Retinal pigment epithelial cell (primary cell): ENCODE measurements around the gene WWOX.

ENCODE experiments used
- DNase-seq: peaks from one replicate; pipeline ENCODE4 v3.0.0-alpha.2; 2010; ENCODE audit warnings: low read depth
- H3K4me3 ChIP-seq: 2 replicates; pipeline ENCODE4 v1.5.1; 2011; ENCODE audit warnings: mild to moderate bottlenecking, low read length, control low read depth, moderate library complexity
- CTCF ChIP-seq: conservative IDR thresholded peaks from 2 replicates; pipeline ENCODE4 v1.5.1; 2011; ENCODE audit warnings: low read depth, low read length, control low read depth, inconsistent platforms

The WWOX gene

GRCh38 chr16:78474762-78475161 lies 375.3 kb downstream of the WWOX start:
- no peak overlapping the region for H3K4me3 ChIP-seq
- DNase-seq = no peak
- TF ChIP-seq CTCF = no peak

GRCh38 chr16:78476615-78477014 lies 377.2 kb downstream of the WWOX start:
- no peak overlapping the region for H3K4me3 ChIP-seq
- TF ChIP-seq CTCF = no peak
- no peak for DNase-seq

GRCh38 chr16:78478267-78478861 lies 378.9 kb downstream of the WWOX start:
- no peak overlapping the region for H3K4me3 ChIP-seq
- DNase-seq = no peak
- TF ChIP-seq CTCF = peak; percentile 56

GRCh38 chr16:78479723-78480122 lies 380.3 kb downstream of the WWOX start:
- no peak overlapping the region for H3K4me3 ChIP-seq
- DNase-seq = no peak
- TF ChIP-seq CTCF = no peak

- no peak overlapping the region for H3K4me3 ChIP-seq
- no peak for TF ChIP-seq CTCF
- DNase-seq = no peak
Observed at GRCh38 chr16:78480588-78480987, 381.1 kb downstream of the WWOX start.

GRCh38 chr16:78483124-78483992 lies 383.9 kb downstream of the WWOX start:
- no peak for DNase-seq
- TF ChIP-seq CTCF = no peak
- no peak overlapping the region for H3K4me3 ChIP-seq
